DMS79 treated with DMSO at 0.1 percent for 48 hours (cell line): ENCODE measurements around the gene C1orf105.
"Not testable (repeated sequence)": the region's sequence is repeated elsewhere in the genome, so short reads cannot be mapped to it uniquely, and the experiment has no call there.

Experiments
- DNase-seq: peaks from one replicate; lab custom pipeline; 2025; lab: John Stamatoyannopoulos, UW

Gene C1orf105

DNA sequence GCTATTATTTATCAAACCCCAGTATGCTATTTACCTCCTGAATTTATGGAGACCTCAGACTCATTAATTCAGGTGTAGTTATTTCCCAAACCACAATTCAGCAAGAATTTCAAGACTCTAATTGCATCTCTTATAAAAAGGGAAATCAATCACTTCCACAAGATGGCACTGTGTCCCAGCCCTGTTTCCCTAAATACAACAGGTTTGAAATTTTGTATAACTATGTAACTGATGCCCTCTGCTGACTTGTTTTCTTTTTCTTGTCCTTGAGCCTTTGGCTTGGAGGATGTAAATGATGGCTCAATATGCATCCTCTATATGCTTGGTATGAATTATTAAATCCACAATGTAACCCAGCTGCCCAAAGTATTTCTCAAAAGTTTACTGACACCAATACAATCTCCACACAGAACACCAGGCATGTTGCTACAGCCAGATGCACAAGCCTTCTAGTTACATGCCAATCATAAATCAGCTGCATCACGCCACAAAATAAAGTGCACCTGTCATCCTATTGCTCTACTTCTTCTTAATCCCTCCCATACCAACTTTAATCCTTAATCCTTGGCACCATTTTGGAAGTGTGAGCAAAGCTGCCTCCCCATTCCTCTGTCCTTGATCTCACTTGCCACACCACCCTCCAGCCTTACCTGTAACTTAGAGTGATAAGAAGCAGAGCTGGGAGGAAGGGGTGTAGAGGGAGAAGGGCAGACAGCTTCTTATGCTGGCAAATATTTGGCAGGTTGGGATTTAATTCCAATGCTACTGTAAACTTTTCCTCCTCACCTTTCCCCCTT is 9.0 kb downstream of the C1orf105 start:
- no peak for DNase-seq

DNA sequence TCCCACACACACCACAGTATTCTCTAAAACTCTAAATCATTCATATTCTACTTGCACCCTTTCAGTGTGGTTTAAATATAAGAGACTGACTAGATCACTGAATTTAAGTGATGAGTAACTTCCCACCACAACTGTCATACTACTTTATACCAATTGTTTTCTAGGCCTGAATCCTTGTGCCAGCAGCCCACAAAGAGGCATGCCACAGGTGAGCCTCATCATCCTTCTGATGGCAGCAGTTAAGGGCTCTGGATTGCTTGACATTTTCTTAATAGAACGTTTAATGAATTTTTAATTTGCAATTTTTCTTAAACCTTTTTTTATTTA is 9.6 kb downstream of the C1orf105 start:
- no peak for DNase-seq

DNA sequence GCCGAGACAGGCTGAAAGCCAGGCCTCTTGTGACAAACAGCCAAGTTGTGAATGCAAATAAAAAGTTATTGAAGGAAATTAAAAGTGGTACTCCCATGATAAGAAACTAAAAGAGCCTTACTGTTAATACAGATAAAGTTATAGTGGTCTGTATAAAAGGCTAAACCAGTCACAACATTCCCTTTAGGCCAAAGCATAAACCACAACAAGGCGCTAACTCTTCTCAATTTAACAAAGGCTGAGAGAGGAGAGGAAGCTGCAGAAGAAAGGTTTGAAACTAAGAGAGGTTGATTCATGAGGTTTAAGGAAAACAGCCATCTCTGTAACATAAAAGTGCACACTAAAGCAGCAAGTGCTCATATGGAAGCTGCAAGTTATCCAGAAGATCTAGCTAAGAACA is 10.7 kb downstream of the C1orf105 start:
- DNase-seq = no peak

DNA sequence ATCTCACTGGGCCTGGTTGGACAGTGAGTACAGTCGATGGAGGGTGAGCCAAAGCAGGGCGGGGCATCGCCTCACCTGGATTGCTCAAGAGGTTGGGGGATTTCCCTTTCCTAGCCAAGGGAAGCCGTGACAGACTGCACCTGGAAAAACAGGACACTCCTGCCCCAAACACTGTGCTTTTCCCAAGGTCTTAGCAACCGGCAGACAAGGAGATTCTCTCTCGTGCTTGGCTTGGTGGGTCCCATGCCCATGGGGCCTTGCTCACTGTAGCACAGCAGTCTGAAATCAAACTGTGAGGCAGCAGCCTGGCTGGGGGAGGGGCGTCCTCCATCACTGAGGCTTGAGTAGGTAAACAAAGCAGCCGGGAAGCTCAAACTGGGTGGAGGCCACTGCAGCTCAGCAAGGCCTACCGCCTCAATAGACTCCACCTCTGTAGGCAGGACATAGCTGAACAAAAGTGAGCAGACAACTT is 11.3 kb downstream of the C1orf105 start:
- DNase-seq = no peak

DNA sequence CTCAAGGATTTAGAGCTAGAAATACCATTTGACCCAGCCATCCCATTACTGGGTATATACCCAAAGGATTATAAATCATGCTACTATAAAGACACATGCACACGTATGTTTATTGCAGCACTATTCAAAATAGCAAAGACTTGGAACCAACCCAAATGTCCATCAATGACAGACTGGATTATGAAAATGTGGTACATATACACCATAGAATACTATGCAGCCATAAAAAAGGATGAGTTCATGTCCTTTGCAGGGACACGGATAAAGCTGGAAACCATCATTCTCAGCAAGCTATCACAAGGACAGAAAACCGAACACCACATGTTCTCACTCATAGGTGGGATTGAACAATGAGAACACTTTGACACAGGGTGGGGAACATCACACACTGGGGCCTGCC is 16.7 kb downstream of the C1orf105 start:
- DNase-seq = not testable (repeated sequence)

DNA sequence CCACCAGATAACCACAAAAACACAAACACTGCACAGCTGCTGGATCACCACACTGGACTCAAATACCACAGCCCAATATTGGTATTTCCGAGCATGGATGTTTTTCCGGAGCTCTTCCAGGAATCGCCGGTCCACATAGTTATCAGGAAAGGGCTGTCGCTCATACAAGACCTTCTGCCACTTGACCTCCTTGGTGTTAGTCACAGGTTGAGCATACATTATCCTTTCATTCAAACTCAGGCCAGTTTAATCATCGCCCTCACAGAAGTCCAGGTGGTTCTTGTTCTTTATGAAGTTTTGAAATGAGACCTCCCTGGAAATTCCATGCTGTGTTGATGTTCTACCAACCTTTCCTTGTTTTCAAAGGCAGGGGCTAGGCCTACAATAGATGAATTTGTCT is 21.9 kb downstream of the C1orf105 start:
- no peak for DNase-seq

DNA sequence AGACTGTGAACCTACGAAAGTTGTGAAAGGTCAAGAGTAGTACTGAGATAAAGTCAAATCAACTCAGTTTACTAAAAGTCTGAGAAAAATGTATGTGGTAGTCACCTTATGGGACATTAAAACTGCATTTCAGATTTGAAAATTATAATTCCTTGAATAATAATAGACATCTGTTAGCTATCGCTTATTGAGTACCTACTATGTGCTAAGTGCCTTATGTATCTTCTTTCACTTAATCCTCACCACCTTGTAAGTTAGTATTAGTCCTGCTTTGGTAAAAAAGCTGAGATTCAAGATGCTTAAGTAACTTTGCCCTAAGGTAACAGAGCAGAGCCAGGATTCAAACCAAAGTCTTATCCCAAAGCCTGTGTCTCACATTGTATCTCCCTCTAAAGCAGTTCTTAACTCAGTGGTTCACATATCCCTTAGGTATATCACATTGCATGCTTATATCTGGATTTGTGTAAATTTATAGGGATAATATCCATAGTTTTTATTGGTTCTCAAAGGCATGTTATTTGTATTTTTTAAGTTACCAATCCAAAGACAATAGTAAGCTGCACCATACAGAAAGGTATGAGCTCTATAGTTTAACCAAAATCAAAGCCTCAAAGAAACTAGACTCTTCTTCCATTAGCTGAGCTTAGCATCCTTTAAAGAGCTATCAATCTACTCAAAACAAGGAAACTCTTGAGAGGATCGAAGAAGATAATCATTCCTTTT is 22.5 kb downstream of the C1orf105 start:
- no peak for DNase-seq

DNA sequence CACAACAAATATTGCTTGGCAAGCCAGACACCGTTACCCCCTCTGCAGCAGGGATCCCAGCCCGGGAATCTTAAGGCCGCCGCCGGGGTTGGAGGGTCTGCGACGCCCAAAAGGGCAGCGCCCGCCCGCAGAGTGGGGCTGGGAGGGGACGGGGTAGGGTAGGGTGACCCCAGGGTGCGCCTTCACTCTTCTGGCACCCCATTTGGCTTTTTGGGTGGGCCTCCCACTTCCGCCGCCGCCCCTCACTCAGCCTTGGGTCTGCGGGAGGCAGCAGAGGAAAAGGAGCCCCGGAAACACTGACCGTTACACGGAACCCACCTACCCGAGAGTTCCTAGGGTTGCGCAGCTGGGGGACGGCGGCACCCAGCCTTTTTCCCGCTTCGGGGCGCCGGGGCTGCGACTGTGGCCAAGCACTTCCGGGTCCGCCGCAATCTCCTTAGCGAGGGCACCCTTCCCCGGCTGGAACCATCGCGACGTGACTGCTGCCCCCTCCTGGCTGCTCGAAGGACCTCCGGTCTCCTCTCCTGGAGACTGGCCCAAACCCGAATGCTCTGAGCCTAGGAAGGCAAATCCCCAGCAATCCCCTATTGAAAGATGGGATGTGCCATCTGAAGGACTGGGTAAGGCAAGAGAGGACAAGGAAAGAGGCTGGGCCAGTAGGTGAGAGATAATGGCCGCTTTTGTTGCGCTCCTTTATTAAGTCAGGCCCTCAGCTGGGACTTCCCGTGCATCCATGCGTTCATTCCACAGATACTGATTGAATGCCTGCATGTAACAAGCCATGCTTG is 23.4 kb downstream of the C1orf105 start, which contains the start of gene PIGC:
Gene PIGC (minus strand): TSS at position 404 of the 788 bp plus-strand sequence. CDS start 1,447 bp downstream, outside the sequence.
- peak; percentile 85 for DNase-seq

DNA sequence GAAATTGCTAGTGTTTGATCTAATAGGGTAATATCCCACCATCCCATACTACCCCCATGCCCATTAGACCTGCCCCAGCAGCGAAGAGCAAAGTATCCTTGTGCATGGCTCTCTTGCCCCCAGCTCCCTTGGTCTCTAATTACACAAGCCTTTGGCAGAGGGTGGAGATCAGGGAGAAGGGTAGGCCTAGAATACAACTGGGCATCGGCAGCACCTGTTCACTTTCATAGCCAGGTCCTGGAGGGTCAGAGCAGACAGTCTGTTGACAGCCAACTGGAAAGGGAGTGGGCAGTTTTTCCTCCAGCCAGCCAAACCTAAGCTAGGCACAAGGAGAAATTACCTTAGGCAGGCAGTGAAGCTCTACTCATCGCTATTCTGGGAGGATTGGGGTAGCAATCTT is 26.1 kb downstream of the C1orf105 start:
- DNase-seq = no peak

DNA sequence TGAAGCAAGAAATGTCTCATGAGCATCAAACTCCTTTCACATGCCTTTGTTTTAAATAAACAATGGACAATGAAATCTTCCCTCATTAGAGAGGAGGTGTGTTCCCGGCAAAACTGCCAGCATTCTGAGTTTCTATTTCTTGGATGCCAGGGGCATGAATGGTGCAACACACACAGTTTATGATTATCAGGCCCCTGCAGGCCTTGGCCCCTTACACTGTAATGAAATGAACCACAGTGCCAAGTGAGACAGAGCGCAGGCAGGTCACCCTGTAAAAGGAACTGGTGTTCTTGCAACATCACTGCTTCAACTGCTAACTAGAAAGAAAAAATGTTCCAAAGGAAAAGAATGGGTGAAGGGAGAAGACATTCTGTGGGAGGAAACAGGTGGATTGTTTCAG is 27.2 kb downstream of the C1orf105 start:
- no peak for DNase-seq

DNA sequence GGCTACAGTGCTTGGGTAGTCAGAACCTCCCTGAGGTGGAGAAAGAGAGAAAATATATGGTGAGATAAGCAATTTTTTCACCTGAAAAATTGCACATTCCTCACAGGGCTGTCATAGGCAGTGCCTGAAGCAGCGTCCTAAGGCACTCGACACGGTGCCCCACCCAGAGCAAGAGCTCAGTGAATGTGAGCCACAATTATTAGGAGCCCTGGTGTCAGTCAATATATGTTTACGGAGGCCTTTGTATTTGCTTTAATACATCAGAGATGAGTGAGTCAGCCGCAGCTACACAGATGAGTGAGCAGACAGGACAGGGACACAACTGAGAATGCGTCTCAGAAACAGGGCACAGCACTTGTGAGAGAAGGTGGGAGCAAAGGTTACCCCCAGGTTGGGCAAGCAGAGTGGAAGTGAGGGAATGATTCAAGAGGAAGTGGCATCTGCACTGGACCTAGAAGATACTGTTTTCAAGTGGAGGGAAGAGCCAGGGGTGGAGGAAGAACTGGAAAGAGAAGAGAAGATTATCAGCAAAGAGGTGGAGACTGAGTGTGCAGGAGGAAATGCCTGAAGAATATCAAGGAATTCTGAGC is 28.6 kb downstream of the C1orf105 start:
- no peak for DNase-seq

DNA sequence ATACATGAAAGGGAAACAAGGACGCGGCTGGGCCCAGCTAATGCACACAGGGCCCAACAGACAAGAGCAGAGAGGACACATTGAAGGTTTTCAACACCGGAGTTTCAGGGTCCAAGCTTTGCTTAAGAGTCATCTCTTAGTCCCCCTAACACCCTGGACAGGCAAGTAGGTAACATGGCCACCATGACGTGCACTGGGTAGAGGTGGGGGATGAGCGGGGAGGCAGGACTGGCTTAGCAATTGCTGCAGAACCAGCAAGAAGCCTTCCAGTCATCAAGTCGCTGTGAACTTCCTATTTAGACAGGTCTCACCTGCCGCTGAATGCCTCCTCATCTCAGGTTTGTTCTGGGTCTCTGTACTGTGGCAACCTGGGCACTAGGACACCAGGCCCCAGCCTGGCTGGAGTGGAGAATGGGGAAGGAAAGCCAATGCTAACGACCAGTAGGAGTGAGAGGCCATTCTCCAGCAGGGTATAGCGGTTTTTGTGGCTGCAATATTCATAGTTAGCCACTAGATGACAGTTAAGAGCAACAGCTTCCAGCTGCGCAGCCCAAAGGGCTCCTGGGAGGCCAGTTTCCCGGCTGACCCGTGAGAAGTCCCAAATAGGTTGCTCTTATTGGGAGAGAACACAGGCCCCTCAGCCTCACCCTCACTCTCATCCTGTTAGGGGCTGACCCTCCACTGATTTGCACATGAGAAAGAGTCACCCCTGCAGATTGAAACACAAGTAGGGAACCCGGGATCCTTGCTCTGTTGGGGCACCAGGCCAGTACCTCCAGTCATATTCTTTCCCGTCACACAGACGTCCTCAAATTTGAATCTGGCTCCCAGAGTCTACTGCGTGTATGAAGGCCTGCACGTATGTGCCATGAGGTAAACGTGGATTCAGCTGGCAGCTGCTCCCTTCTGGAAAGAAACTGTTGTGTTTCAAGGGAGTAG is 29.4 kb downstream of the C1orf105 start:
- DNase-seq = no peak

DNA sequence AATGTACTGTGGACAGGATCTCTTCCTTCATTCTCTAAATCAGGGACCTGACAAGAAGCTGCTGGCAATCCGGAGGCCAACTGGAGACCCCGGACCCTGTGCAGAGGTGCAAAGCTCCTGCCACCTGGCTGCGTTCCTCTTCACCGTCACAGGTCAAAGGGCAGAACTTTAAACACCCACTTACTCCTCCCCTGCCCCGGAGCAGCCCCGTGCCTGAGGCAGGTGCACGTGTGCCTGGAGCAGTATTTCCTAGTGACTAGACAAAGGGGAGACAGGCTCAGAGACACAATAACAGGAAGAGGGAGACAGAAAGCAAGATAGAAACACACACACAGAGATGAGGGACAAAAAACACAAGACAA is 30.0 kb downstream of the C1orf105 start:
- DNase-seq = no peak

DNA sequence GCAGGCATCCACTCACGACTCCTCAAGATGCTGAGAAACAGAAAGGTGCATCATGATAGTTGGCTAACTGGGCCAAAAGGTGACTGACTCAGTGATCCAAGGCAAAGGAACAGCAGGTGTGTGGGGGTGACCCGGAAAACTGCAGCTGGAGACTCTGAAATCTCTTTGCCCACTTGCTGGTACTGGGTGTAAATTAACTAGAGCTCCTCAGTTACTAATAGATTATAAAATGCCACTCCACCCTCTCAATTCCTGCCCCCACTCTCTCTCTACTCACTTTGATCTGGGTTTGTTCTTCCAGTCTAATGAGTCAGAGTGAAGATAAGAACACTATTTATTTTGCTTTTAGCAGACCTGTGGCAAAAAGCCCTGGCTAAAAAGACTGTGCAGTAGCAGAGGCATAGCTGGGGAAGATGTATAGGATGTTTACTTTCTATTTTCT is 30.5 kb downstream of the C1orf105 start:
- no peak for DNase-seq

DNA sequence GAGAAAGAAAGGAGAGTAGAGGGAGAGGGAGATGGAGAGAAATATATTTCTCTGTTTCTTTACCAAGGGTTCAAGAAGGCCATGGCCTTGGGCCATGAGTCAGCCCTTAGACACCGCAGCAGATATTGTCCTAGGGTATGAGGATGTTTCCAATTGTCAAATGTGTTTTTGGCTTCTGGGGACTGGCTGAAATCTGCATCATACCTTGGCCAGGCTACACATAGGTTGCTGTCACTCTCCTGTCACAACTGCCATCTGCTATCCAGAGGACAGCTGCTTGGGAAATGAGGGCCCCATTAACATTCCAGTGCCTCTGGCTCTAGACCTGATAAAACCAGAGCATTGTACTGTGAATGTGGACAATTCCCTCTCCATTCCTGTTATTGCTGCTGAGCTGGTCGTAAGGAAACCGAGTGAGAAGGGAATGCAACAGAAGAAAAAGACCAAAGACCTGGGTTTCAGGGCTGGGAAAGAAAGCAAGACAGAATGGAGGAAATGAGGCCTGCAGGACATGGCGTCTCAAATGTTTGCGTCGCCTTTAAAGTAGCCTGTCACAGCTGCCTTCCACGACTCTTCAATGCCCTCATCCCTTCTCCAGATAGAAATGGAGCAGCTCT is 32.2 kb downstream of the C1orf105 start:
- no peak for DNase-seq

DNA sequence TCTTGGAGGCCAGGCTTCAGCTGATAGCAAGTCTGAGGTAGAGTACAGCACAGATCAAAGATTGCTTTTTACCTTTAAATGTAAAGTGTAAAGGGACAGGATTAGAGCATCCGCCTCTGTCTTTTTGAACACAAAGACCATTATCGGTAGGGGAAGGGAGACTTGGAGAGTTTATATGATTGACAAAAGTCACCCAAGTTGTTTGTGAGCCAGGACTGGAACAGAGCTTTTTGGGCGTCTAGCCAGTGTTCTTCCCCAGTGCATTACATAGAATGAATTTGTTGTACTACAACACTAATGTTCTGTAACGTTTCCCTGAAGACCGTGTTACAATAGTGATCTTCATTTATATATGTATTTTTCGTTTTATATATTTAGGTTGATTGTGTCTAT is 32.7 kb downstream of the C1orf105 start:
- no peak for DNase-seq

DNA sequence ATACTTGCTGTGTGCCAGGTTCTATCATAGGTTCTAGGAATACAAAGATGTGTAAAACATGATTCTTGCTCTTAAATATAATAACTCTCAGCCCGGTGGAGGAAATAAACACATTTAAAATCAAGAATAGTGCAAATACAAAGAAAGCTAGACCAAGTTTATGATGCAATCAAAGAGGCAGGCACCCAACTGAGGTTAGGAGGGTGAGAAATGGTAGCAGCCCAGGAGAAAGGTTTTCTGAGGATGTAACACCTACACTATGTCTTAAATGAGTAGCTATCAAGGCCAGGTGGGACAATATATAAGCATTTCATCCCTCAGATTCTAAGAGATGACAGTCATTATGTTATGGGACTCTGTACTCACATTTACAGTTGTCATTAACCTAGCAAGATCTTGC is 33.1 kb downstream of the C1orf105 start:
- no peak for DNase-seq

DNA sequence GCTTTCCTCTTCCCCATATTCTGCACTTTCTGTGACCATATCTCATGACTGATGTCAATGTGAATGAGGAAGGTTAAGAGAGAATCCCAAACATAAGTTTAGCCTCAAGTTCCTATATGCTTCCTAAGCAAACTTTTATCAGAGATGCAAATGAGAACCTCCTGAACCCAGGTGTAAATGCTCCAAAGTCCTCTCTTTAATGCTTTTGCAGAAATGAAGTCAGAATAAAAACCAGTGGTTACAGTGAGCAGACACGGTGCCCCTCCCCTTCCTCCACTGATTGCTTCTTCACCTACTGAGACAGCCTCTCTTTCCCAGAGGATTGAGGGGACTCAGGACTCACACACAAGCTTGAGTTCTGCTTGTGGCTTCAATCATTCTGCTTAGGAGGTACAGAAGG is 35.0 kb downstream of the C1orf105 start:
- DNase-seq = no peak

DNA sequence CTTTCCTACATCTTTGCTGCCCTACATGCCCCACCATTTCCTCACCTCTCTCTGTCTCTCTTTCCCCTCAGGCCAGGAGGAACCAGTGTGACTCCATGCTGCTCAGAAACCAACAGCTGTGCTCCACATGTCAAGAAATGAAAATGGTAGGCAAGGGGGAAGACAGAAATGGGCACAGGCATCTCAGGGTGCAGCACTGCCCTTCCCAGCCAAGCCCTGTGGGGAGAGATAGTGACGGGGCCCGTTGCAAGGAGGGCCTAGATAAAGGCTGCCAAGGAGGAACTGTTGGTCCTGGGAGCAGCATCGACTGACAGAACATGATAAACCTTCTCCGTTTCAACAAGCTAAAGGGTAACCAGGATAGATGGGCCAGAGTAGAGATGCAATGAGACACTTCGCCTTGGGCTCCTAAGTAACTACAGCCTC is 35.9 kb downstream of the C1orf105 start:
- DNase-seq = no peak

DNA sequence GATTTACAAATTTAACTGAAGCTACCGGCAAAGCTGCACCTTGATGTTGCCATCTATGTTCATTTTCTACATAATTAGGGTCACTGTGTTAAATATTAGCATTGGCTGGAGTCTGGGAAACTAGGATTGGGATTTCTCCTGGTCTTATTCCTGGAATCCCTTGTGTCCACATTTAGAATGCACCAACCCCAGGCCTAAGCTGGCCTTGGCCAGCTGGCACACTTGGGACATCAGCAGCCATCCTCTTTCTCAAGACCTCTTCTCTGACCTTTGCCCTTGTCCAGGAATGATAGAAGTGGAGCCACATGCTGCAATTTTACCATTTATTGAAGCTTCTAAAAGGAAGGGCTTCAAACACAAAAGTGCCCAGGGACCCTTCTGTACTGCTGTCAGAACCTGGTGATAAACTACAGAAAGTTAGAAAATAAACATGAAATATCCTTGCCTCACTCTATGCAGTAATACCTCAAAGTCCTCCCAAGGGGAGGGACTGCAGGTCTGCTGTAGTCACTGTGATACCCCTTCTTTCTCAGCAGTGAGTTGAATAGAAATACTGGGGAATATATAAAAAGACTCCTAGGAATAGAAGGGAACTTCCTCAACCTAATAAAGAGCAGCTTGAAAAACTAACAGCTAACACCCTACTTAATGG is 37.1 kb downstream of the C1orf105 start:
- DNase-seq = no peak
